GM21737 (cell line): ENCODE results near the gene IKZF2.

Experiments
- ATAC-seq: cut with Tn5 transposase; IDR thresholded peaks from one replicate; pipeline ENCODE4 v1.9.1; 2021; ENCODE audit warnings: mild to moderate bottlenecking, moderate library complexity; ENCODE audit not compliant: unreplicated experiment

IKZF2 gene

DNA sequence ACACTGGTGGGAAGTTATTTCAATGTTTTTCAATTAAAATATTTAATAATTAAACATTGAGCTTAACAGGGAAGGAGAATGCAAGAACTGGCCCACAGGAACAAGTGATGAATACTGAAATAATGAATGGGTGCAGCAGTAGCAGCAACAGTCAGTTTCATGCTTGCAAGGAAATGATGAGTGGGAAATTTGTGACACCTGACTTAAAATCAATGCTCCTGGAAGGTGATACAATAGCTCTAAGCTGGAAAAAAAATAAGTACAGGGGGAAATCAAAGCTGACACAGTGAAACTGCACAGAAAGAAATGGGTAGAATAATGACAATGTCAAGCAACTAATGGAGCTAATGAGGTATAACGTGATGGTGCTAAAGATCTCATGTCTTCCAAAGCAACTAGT, 184.5 kb downstream of the IKZF2 start:
- ATAC-seq: no peak

DNA sequence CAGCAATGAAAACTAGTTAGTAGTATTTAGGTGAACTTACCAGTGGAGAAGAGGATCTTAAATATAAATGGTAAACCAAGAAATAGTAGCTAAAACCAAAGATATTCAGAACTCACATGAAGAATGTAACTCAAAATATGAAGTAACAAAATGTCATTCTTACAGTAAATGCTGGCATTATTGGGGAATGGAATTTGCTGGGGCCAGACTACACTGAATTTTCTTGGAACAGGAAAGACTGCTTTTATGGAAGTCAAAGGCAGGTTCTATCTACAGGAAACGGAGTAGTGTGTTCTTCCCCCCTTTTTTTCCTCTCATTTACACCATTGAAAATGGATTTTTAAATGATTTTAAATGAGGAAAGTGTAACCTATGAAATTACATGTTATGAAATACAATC, 188.7 kb downstream of the IKZF2 start:
- no peak for ATAC-seq

DNA sequence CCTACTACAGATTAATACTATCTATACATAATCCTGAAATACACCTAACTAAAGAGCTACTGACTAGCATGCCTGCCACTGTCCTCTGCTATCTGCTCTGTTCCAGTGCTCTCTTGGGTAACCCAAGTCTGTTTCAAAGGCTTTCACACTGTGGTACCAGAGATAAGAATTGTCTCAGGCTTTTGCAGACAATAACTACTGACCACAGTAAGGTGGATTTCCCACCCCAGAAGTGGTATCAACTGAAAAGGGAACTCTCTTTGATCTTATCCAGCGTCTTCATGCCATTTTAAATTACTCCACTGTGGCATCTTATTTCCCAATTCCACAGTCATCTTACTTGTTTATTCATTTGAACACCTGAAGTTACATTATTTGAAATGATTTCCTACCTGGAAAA, 190.2 kb downstream of the IKZF2 start:
- no peak for ATAC-seq

DNA sequence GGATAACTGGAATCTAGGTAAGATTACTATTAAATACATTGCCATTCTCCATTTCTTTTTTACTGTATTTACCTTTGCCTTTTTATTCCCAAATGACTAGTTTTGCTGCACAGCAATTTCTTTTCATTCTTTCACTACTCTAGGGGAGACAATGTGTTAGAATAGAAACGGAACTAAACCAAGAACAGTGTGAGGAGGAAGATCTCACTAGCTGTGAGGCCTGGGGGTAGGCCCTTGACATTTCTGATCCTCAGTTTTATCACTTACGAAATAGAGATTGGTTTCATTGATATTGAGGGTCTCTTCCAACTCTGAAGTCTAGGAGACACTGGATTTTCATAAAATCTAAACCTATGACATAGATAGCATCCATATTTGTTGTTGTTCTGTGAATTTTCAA, 191.1 kb downstream of the IKZF2 start:
- no peak for ATAC-seq

DNA sequence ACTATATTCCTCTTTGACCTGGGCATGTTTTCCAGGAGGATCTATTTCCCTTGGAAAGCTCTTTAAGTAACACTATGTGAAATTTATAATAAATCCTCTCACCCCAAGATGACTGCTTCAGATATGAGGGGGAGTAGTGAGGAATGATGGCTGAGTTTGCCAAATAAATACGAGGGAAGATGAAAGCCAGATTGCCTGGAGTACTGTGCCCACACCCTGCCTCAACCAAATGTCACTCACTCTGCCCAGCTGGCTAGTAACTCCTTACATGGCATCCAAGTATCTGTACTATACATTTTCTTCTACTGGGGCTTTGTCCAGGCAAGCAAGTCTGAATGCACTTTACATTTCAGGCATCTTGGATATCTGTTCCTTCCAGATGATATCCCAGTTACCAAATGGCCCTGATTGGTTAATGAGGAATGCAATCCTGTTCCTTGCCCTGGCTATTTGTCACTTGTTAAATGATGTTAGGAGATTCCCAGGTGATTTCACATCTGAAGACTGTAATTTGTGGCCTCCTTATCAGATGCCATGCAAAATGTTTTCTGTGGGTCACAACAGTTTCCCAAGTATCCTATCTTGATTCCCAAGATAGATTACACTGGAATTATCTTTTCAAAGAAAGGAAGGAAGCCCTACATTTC, 191.8 kb downstream of the IKZF2 start:
- ATAC-seq: no peak

DNA sequence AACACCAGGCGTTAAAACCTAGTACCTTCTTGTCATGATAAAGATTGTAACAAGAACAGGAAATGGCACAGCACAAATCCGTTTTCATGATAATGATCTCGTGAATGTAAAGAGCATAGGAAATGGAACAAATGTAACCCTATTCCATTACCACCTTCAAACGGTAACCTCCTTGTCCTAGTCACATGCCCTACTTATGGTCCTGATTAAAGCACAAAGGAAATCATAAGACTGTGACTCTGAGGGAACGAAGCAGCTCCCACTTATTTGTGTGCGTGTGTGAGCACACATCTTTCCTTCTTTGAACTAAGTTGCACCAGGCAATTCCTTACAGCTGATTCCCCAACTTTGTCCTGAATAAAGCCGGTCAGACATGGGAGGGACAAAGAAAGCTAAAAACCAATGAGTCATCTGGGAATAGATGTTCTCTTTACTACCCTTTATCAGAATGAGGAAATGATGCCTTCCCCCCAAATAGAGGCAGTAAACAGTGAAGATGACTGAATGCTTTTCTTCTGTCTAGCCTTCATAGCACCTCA, 192.6 kb downstream of the IKZF2 start:
- no peak for ATAC-seq

DNA sequence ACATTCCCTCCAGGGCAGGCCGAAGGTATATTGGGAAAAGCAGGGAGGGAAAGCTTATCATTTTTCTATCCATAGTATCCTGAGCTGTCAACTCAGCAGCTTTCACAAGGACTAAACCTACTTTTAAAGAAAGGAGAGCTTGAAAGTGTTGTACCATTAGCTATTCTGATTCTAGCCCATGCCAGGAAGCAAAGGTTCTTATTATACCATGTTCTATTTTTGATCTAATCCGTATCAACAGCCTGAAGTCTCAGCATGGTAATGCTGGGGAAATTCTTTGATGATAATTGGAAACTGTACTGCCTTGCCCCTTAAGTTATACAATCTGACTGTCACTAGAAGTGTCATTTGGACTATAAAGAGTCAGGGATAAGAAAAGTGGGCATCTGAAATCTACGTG, 193.3 kb downstream of the IKZF2 start:
- no peak for ATAC-seq

DNA sequence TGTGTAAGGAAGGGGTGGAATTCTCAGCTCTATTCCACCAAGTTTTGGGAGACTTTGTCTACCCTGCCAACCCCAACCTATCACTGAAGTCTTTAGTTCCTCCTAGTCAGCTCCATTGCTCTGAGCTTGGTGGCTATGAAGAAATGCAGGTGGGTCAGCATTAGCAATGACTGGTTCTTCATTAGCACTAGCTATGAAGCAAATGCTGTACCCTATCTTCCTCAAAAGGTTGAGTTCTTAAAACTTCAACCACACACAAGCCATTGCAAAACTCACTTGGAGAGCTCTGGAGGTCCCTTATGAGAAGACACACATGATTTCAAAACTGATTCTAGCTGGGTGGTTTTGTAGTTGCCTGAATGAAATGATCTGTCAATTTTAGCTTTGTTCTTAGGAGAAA, 193.8 kb downstream of the IKZF2 start:
- no peak for ATAC-seq

DNA sequence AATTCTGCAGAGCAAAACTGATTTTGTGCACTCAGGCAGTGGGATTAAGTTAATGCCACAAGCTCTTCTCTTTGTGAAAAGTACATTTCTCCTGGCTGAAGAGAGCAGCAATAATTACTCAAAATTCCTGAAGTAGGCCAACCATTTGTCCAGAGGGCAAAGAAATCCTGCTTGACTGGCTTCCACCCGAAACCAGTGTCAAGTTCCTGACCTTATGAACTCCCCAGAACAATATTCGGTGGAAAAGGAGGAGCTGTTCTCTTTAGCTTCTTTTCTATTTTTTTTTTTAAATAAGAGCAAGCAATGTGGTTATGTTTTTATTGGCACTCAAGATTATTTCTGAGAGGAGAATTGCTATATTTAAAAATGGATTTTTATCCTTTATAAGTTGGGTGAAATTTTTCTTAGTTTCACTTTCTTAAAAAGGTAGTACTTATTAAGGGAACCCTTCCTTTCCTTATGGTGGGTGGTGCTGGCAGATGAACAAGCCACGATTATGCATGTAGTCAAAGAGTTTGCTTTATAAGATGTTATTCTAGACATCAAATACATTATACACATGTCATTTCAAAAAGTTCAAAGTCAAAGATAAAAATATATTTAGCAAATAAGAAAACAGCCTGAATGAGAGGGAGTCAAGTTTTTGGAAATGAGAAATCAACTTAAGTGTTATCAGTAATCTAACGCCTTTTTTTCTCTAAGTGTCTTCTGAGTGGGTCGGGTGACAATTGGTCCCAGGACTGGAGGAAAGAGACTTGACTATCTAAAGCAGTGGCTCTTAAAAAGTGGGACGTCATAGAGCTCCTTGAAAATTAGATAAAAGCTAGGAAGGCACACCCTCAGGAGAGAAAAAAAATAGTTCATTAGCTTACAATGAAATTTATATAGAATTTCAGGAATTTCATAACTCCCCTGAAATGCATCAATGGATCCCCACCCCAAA, 194.5 kb downstream of the IKZF2 start:
- ATAC-seq: no peak

DNA sequence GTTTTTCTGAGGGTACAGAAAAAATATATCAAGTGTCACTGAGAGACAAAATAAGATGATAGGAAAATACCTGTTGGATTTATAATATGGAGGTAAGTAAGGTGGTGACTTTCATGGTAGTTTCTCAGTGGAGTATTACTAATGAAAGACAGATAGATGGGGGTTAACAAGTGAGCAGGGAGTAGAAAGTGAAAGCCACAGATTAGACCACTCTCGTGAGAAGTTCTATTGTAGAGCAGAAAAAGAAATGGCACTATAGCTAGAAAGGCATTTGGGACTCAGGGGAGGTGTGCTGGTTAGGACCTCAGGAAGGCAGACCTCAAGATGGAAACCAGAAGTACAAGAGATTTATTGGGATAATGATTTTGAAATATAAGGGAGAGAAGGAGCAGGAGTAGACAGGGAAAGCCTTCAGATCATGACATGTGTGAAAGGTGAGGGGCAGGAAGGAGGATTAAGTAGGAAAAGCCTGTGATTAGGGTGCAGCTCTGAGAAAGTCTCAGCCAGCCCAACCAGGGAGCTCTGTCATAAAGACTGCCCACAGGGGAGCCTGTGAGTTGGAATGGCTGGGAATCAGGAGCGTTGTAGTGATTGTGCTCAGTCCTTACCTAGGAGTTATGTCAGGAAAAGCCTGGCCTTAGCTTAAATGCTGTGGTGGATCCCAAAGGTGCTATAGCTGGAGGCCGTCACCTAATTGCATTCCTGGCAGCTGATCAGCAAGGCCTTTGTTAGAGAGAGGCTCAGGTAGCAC, 198.1 kb downstream of the IKZF2 start:
- peak; percentile 85 for ATAC-seq

DNA sequence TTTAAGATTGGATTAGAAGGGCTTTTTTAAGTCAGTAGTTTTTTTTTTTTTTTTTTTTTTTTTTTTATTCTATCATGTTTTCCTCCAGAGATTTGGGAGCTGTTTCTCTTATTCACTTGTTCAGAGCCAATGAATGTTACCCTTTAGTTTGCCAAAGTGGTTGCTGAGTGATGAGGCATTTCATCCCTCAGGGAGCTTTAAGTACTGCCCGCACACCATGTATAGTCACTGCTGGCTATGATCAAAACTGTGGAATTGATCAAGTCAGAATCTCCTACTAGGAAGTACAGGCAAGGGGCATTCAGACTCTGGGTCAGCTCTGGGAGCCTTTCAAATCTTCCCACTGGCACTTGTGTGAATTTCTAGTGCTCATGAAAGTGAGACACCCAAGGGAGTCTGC, 201.6 kb downstream of the IKZF2 start:
- ATAC-seq: no peak
